ENCODE measurements around the gene ACTMAP.
"Not testable (repeated sequence)": the region's sequence is repeated elsewhere in the genome, so short reads cannot be mapped to it uniquely, and the experiment has no call there.

The ACTMAP gene

GRCh38 chr19:40776364-40776763 lies 26.1 kb upstream of the ACTMAP start:
- no peak for DNase-seq (ENCODE audit: low spot score)

GRCh38 chr19:40775632-40776022 lies 25.4 kb upstream of the ACTMAP start:
- no peak for DNase-seq (ENCODE audit: low spot score)

GRCh38 chr19:40774916-40775631 lies 24.8 kb upstream of the ACTMAP start, which contains the start of gene MIA:
Gene MIA, plus strand, starts transcription at chr19:40775521. Its CDS starts 22 bp downstream, at chr19:40775543.
- no peak for DNase-seq (ENCODE audit: low spot score)

- DNase-seq (ENCODE audit: low spot score), result peak; percentile 51
Observed at GRCh38 chr19:40771101-40771862, 21.0 kb upstream of the ACTMAP start.

- no peak for DNase-seq (ENCODE audit: low spot score)
Observed at GRCh38 chr19:40768869-40769268, 18.6 kb upstream of the ACTMAP start.

GRCh38 chr19:40766385-40766784 lies 16.1 kb upstream of the ACTMAP start:
- DNase-seq (ENCODE audit: low spot score), result not testable (repeated sequence)

- DNase-seq (ENCODE audit: low spot score), result no peak
Observed at GRCh38 chr19:40763963-40764362, 13.7 kb upstream of the ACTMAP start.

GRCh38 chr19:40763526-40763925 lies 13.2 kb upstream of the ACTMAP start:
- no peak for DNase-seq (ENCODE audit: low spot score)

GRCh38 chr19:40762754-40763470 lies 12.6 kb upstream of the ACTMAP start:
- no peak for DNase-seq (ENCODE audit: low spot score)

- DNase-seq (ENCODE audit: low spot score), result no peak
Observed at GRCh38 chr19:40759352-40759751, 9.1 kb upstream of the ACTMAP start.

GRCh38 chr19:40758491-40758890 lies 8.2 kb upstream of the ACTMAP start:
- DNase-seq (ENCODE audit: low spot score), result no peak

- DNase-seq (ENCODE audit: low spot score), result no peak
Observed at GRCh38 chr19:40756502-40757110, 6.3 kb upstream of the ACTMAP start.

- DNase-seq (ENCODE audit: low spot score), result no peak
Observed at GRCh38 chr19:40755791-40756190, 5.5 kb upstream of the ACTMAP start.

GRCh38 chr19:40755248-40755624 lies 5.0 kb upstream of the ACTMAP start:
- no peak for DNase-seq (ENCODE audit: low spot score)

GRCh38 chr19:40754611-40755247 lies 4.5 kb upstream of the ACTMAP start:
- peak; percentile 55 for DNase-seq (ENCODE audit: low spot score)

- DNase-seq (ENCODE audit: low spot score), result peak; percentile 24
Observed at GRCh38 chr19:40752257-40752781, 2.0 kb upstream of the ACTMAP start.

GRCh38 chr19:40750874-40751537 lies 729 bp upstream of the ACTMAP start, which contains the start of gene SNRPA:
Gene SNRPA, plus strand, starts transcription at chr19:40751203. Its CDS starts 206 bp downstream, at chr19:40751409.
- peak; percentile 98 for DNase-seq (ENCODE audit: low spot score)

GRCh38 chr19:40747536-40747935 lies 2.7 kb downstream of the ACTMAP start:
- no peak for DNase-seq (ENCODE audit: low spot score)

- DNase-seq (ENCODE audit: low spot score), result no peak
Observed at GRCh38 chr19:40745402-40745780, 4.9 kb downstream of the ACTMAP start.

- DNase-seq (ENCODE audit: low spot score), result no peak
Observed at GRCh38 chr19:40744554-40745401, 5.5 kb downstream of the ACTMAP start.

All from RKO (cell line).